DOHH2 (cell line): ENCODE data around the gene NTNG1.

Source experiments
- CTCF ChIP-seq: fragments of 200-600 bp; sonication (generic); IDR thresholded peaks from one replicate; pipeline ENCODE4 v1.5.1; 2014; ENCODE audit warnings: antibody characterized with exemption, mild to moderate bottlenecking, low read depth, low read length; ENCODE audit not compliant: poor library complexity, severe bottlenecking
- EZH2phosphoT487 ChIP-seq: fragments of 200-600 bp; sonication (generic); IDR thresholded peaks from 2 replicates; pipeline ENCODE4 v1.6.1; 2017; ENCODE audit warnings: borderline replicate concordance, mild to moderate bottlenecking, antibody characterized with exemption, low read length, moderate library complexity, mixed read lengths

DNA sequence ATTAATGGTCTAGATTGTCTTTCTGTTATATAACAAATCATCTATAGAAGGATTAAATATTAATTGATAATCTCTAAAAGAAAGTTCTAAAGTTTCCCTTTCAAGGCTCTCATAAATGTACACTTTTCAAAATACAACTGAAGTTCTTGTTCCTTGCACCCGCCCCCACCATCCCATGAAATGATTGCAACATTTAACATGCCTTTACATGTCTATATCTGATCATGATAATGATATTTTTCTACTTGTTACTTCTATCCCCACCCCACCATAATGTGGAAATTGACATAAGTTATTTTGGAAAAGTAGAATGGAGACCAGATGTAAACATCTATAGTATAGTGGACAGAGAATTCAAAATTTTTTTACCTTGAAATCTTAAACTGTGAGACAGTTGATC lies 186.6 kb downstream of the NTNG1 start:
- TF ChIP-seq CTCF: no peak
- TF ChIP-seq EZH2phosphoT487: no peak
